GM23338 (cell line): ENCODE measurements around the gene COL8A1. TPM values are rescaled to one million over a fixed set of nuclear protein-coding genes. Genes with fewer than 3 reads are reported as not detected.

Experiments used
- ATAC-seq: fragments of 200-7000 bp; cut with Tn5 transposase; 3 replicates; pipeline ENCODE4 v1.9.1; 2020
- DNase-seq: peaks from one replicate; pipeline ENCODE4 v3.0.0-alpha.2; 2015; ENCODE audit warnings: low spot score
- H2AFZ ChIP-seq: fragments of 200-600 bp; sonication (generic); 2 replicates; pipeline ENCODE4 v1.8.0; 2016; ENCODE audit warnings: antibody characterized with exemption, mild to moderate bottlenecking, moderate library complexity
- H3F3A ChIP-seq: fragments of 200-600 bp; sonication (generic); replicated peaks from 2 replicates; pipeline ENCODE4 v1.8.0; 2017; ENCODE audit warnings: antibody characterized with exemption, mixed run types, low read depth
- H3K27ac ChIP-seq: fragments of 200-600 bp; sonication (generic); 2 replicates; pipeline ENCODE4 v1.6.1; 2016; ENCODE audit warnings: low read depth
- H3K27me3 ChIP-seq: fragments of 200-600 bp; sonication (generic); 2 replicates; pipeline ENCODE4 v1.8.0; 2016; ENCODE audit warnings: mild to moderate bottlenecking, mixed run types, moderate library complexity; ENCODE audit not compliant: insufficient read depth
- H3K36me3 ChIP-seq: fragments of 200-600 bp; sonication (generic); 2 replicates; pipeline ENCODE4 v1.8.0; 2016; ENCODE audit warnings: mild to moderate bottlenecking; ENCODE audit not compliant: insufficient read depth
- H3K4me1 ChIP-seq: fragments of 200-600 bp; sonication (generic); 2 replicates; pipeline ENCODE4 v1.8.0; 2016; ENCODE audit warnings: mild to moderate bottlenecking, moderate library complexity; ENCODE audit not compliant: insufficient read depth
- H3K4me2 ChIP-seq: fragments of 200-600 bp; sonication (generic); 2 replicates; pipeline ENCODE4 v1.7.1; 2017; ENCODE audit warnings: mixed run types
- H3K4me3 ChIP-seq: fragments of 200-600 bp; sonication (generic); 2 replicates; pipeline ENCODE4 v1.6.1; 2016; ENCODE audit warnings: mixed run types
- H3K79me2 ChIP-seq: fragments of 200-600 bp; sonication (generic); replicated peaks from 2 replicates; pipeline ENCODE4 v1.8.0; 2017; ENCODE audit warnings: mild to moderate bottlenecking; ENCODE audit not compliant: insufficient read depth
- H3K9me2 ChIP-seq: fragments of 200-600 bp; sonication (generic); 2 replicates; pipeline ENCODE4 v1.8.0; 2017; ENCODE audit not compliant: insufficient read depth
- H4K20me1 ChIP-seq: fragments of 200-600 bp; sonication (generic); replicated peaks from 2 replicates; pipeline ENCODE4 v1.8.0; 2017; ENCODE audit warnings: mild to moderate bottlenecking; ENCODE audit not compliant: insufficient read depth
- H3K27ac Mint-ChIP-seq: 2 replicates; pipeline ENCODE4 v1.8.0; 2020; ENCODE audit warnings: inconsistent platforms, mild to moderate bottlenecking, moderate library complexity, mixed read lengths
- H3K27me3 Mint-ChIP-seq: 3 replicates; pipeline ENCODE4 v1.8.0; 2022; ENCODE audit warnings: low read depth, mild to moderate bottlenecking, moderate library complexity, mixed read lengths, inconsistent platforms; ENCODE audit not compliant: insufficient read depth, poor library complexity
- H3K36me3 Mint-ChIP-seq: 3 replicates; pipeline ENCODE4 v1.8.0; 2021; ENCODE audit warnings: low read depth, mild to moderate bottlenecking, inconsistent platforms, moderate library complexity, mixed read lengths
- H3K4me1 Mint-ChIP-seq: 3 replicates; pipeline ENCODE4 v1.8.0; 2020; ENCODE audit warnings: mild to moderate bottlenecking, inconsistent platforms, mixed read lengths
- H3K4me3 Mint-ChIP-seq: 3 replicates; pipeline ENCODE4 v1.8.0; 2021; ENCODE audit warnings: moderate library complexity, mild to moderate bottlenecking, inconsistent platforms, mixed read lengths
- H3K9me3 Mint-ChIP-seq: 3 replicates; pipeline ENCODE4 v1.8.0; 2020; ENCODE audit warnings: moderate library complexity, mild to moderate bottlenecking, inconsistent platforms, mixed read lengths
- CREB1 ChIP-seq: fragments of 250-450 bp; sonication (Bioruptor Pico); IDR thresholded peaks from 2 replicates; pipeline ENCODE4 v1.5.0; 2020; ENCODE audit warnings: low read depth, mild to moderate bottlenecking, moderate library complexity
- EZH2 ChIP-seq: fragments of 200-600 bp; sonication (generic); IDR thresholded peaks from one replicate; pipeline ENCODE4 v1.8.0; 2017; ENCODE audit warnings: antibody characterized with exemption, mild to moderate bottlenecking, low read depth; ENCODE audit not compliant: unreplicated experiment
- JUNB ChIP-seq: IDR thresholded peaks from one replicate; pipeline ENCODE4 v1.6.1; 2016; ENCODE audit warnings: antibody characterized with exemption; ENCODE audit not compliant: unreplicated experiment
- NANOG ChIP-seq: IDR thresholded peaks from 2 replicates; pipeline ENCODE4 v1.6.1; 2016; ENCODE audit warnings: antibody characterized with exemption, borderline replicate concordance
- POLR2AphosphoS5 ChIP-seq: IDR thresholded peaks from 2 replicates; pipeline ENCODE4 v1.6.1; 2016; ENCODE audit warnings: antibody characterized with exemption, low read depth
- STAT1 ChIP-seq: IDR thresholded peaks from one replicate; pipeline ENCODE4 v1.6.1; 2016; ENCODE audit warnings: antibody characterized with exemption; ENCODE audit not compliant: unreplicated experiment
- ZNF114 ChIP-seq: fragments of 250-450 bp; sonication (Bioruptor Pico); IDR thresholded peaks from 2 replicates; pipeline ENCODE4 v1.5.0; 2020; ENCODE audit warnings: mild to moderate bottlenecking, moderate library complexity
- ZNF331 ChIP-seq: fragments of 250-450 bp; sonication (Bioruptor Pico); IDR thresholded peaks from 2 replicates; pipeline ENCODE4 v1.5.0; 2020; ENCODE audit warnings: low read depth, mild to moderate bottlenecking, moderate library complexity
- polyA plus RNA-seq: library from polyadenylated mRNA; unstranded; fragments of >200 nt; fragmentation: Nextera tagmentation; extraction: Ambion mirVana; gene quantifications from 2 replicates; pipeline ENCODE4 v1.2.1, GENCODE V29; 2016
- total RNA-seq: library from RNA; depleted of rRNA; stranded (reverse); fragments of >200 nt; shearing (Covaris generic); gene quantifications from 2 replicates; pipeline ENCODE4 v1.2.3, GENCODE V29; 2014
- TF ChIP-seq, protein P1 (sequence below): IDR thresholded peaks from one replicate; pipeline ENCODE4 v1.6.1; 2018; ENCODE audit warnings: antibody characterized with exemption; ENCODE audit not compliant: unreplicated experiment
- TF ChIP-seq, protein P2 (sequence below), 2 experiments: fragments of 200-600 bp in 1 of 2; sonication (generic) in 1 of 2; conservative IDR thresholded peaks; 2 replicates each; pipeline versions ENCODE4 v1.5.1 to v1.6.1; 2016 to 2017; ENCODE audit warnings: antibody characterized with exemption in 2 of 2, low read depth in 2 of 2, mild to moderate bottlenecking in 2 of 2, moderate library complexity in 1 of 2
- TF ChIP-seq, protein P3 (sequence below): IDR thresholded peaks from 2 replicates; pipeline ENCODE4 v1.6.1; 2016; ENCODE audit warnings: antibody characterized with exemption

Gene COL8A1
- total and polyA plus RNA-seq, 2 experiments from 2014 or later: 0.26 to 0.97 TPM

DNA sequence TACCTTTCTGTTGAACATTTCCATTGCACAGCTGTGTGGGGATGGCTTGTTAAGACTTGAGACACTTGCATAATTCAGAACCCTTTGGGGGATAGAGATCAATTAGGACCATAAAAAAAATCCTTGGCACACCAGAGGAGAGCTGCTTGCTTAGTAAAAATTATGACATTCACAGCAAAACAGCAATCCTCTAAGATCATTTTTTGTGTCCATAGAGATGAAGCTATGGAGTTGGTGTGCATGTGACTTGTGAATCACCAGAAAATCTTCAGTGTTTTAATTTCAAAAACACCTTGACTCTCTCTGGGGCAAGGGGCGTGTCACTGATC is 7.7 kb downstream of the COL8A1 start:
- TF ChIP-seq ZNF331 (CRISPR knock-in tag) (no peak), ZNF114 (CRISPR knock-in tag) (no peak)
- no peak overlapping the region for H3K27ac Mint-ChIP-seq
- Histone ChIP-seq H3K36me3 (no peaks in the 10 kb centered on the region), H3K27ac (no peak overlapping the region), H4K20me1 (no peaks in the 10 kb centered on the region), H3K79me2 (no peaks in the 10 kb centered on the region), H2AFZ (peak overlapping the region; percentile 64; the same call in 1 of the 2 replicates), H3K9me2 (no peaks in the 10 kb centered on the region), H3F3A (no peaks in the 10 kb centered on the region), H3K27me3 (no peaks in the 10 kb centered on the region), H3K4me2 (no peak overlapping the region), H3K4me1 (peaks cover 12% of the 10 kb centered on the region), H3K4me3 (no peak overlapping the region)
- peaks cover 18% of the 10 kb centered on the region for H3K4me1 Mint-ChIP-seq
- no peaks in the 10 kb centered on the region for H3K36me3 Mint-ChIP-seq
- DNase-seq (no peak), ATAC-seq (no peak)
- no peaks in the 10 kb centered on the region for H3K27me3 Mint-ChIP-seq
- no peaks in the 10 kb centered on the region for H3K9me3 Mint-ChIP-seq
- H3K4me3 Mint-ChIP-seq: no peak overlapping the region

DNA sequence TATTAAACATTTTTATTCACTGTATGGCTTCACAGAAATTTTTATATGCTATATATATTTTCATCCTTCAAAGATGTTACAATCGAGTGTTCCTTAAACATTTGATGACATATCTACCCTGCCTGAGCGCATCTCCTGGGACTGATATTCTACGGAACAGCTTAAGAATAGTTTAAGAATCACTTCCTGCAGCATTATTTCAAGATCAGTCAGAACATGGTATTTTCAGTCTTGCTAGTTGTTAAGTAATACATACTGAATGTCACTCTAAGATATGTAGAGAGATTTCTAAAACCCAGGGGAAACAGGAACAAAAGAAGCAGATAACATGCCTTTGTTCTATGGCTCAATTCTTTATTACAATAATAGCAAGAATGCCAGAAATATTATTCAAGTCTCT is 8.7 kb downstream of the COL8A1 start:
- Mint-ChIP-seq H3K4me1 (peaks cover 8% of the 10 kb centered on the region), H3K27ac (no peak overlapping the region), H3K27me3 (no peaks in the 10 kb centered on the region), H3K9me3 (no peaks in the 10 kb centered on the region), H3K36me3 (no peaks in the 10 kb centered on the region), H3K4me3 (no peak overlapping the region)
- no peaks in the 10 kb centered on the region for H3F3A ChIP-seq
- no peak for TF ChIP-seq ZNF331 (CRISPR knock-in tag)
- no peak for TF ChIP-seq CREB1 (CRISPR knock-in tag)
- TF ChIP-seq, protein P1, sequence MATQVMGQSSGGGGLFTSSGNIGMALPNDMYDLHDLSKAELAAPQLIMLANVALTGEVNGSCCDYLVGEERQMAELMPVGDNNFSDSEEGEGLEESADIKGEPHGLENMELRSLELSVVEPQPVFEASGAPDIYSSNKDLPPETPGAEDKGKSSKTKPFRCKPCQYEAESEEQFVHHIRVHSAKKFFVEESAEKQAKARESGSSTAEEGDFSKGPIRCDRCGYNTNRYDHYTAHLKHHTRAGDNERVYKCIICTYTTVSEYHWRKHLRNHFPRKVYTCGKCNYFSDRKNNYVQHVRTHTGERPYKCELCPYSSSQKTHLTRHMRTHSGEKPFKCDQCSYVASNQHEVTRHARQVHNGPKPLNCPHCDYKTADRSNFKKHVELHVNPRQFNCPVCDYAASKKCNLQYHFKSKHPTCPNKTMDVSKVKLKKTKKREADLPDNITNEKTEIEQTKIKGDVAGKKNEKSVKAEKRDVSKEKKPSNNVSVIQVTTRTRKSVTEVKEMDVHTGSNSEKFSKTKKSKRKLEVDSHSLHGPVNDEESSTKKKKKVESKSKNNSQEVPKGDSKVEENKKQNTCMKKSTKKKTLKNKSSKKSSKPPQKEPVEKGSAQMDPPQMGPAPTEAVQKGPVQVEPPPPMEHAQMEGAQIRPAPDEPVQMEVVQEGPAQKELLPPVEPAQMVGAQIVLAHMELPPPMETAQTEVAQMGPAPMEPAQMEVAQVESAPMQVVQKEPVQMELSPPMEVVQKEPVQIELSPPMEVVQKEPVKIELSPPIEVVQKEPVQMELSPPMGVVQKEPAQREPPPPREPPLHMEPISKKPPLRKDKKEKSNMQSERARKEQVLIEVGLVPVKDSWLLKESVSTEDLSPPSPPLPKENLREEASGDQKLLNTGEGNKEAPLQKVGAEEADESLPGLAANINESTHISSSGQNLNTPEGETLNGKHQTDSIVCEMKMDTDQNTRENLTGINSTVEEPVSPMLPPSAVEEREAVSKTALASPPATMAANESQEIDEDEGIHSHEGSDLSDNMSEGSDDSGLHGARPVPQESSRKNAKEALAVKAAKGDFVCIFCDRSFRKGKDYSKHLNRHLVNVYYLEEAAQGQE: no peak
- TF ChIP-seq, protein P2, sequence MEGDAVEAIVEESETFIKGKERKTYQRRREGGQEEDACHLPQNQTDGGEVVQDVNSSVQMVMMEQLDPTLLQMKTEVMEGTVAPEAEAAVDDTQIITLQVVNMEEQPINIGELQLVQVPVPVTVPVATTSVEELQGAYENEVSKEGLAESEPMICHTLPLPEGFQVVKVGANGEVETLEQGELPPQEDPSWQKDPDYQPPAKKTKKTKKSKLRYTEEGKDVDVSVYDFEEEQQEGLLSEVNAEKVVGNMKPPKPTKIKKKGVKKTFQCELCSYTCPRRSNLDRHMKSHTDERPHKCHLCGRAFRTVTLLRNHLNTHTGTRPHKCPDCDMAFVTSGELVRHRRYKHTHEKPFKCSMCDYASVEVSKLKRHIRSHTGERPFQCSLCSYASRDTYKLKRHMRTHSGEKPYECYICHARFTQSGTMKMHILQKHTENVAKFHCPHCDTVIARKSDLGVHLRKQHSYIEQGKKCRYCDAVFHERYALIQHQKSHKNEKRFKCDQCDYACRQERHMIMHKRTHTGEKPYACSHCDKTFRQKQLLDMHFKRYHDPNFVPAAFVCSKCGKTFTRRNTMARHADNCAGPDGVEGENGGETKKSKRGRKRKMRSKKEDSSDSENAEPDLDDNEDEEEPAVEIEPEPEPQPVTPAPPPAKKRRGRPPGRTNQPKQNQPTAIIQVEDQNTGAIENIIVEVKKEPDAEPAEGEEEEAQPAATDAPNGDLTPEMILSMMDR (conservative IDR thresholded peaks at IDR 0.05; ENCODE audit: low read depth in 2 of 2): no peak
- no peak for TF ChIP-seq JUNB
- TF ChIP-seq ZNF114 (CRISPR knock-in tag): no peak
- no peak for TF ChIP-seq POLR2AphosphoS5
- no peak for TF ChIP-seq NANOG
- TF ChIP-seq STAT1: no peak
- TF ChIP-seq EZH2: no peak
- TF ChIP-seq, protein P3, sequence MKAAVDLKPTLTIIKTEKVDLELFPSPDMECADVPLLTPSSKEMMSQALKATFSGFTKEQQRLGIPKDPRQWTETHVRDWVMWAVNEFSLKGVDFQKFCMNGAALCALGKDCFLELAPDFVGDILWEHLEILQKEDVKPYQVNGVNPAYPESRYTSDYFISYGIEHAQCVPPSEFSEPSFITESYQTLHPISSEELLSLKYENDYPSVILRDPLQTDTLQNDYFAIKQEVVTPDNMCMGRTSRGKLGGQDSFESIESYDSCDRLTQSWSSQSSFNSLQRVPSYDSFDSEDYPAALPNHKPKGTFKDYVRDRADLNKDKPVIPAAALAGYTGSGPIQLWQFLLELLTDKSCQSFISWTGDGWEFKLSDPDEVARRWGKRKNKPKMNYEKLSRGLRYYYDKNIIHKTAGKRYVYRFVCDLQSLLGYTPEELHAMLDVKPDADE: no peak
- no peak overlapping the region for H3K4me3 ChIP-seq
- H3K36me3 ChIP-seq: no peaks in the 10 kb centered on the region
- no peak for DNase-seq
- H3K27ac ChIP-seq: no peak overlapping the region
- H3K9me2 ChIP-seq: no peaks in the 10 kb centered on the region
- no peaks in the 10 kb centered on the region for H3K27me3 ChIP-seq
- H3K4me1 ChIP-seq: peaks cover 2% of the 10 kb centered on the region; the same call in 1 of the 2 replicates
- no peak for ATAC-seq
- no peak overlapping the region for H3K4me2 ChIP-seq
- H2AFZ ChIP-seq: no peak overlapping the region
- no peaks in the 10 kb centered on the region for H4K20me1 ChIP-seq
- no peaks in the 10 kb centered on the region for H3K79me2 ChIP-seq
